K562 (cell line): ENCODE measurements around the gene MSMO1.

Source experiments
- CTCF ChIP-seq, 3 experiments: IDR thresholded peaks in 2 of 3; conservative IDR thresholded peaks in 1 of 3; 2 replicates each; pipeline ENCODE4 v1.5.1; 2011 to 2012; ENCODE audit warnings: low read length in 3 of 3, mild to moderate bottlenecking in 3 of 3, control low read depth in 2 of 3, improper control_type of control experiment in 1 of 3, inconsistent platforms in 1 of 3, low read depth in 1 of 3, mixed read lengths in 1 of 3, moderate library complexity in 1 of 3; ENCODE audit not compliant: insufficient read depth in 2 of 3
- FOXK1 ChIP-seq: sonication (generic); formaldehyde crosslinking; IDR thresholded peaks from 2 replicates; pipeline ENCODE4 v1.8.0; 2022; ENCODE audit warnings: missing genetic modification reagents, mild to moderate bottlenecking, borderline replicate concordance
- KDM1A ChIP-seq, 2 experiments: fragments of 450-650 bp; IDR thresholded peaks; 2 replicates each; pipeline ENCODE4 v1.6.1; 2016; ENCODE audit warnings: mild to moderate bottlenecking in 2 of 2
- POU5F1 ChIP-seq: fragments of 150-350 bp; IDR thresholded peaks from 2 replicates; pipeline ENCODE4 v1.6.1; 2014; ENCODE audit warnings: borderline replicate concordance, low read length, low read depth, mild to moderate bottlenecking; ENCODE audit not compliant: partially characterized antibody
- RNF2 ChIP-seq: sonication (generic); IDR thresholded peaks from 2 replicates; pipeline ENCODE4 v1.6.1; 2016
- THRAP3 ChIP-seq: fragments of 450-650 bp; IDR thresholded peaks from 2 replicates; pipeline ENCODE4 v1.6.1; 2016; ENCODE audit warnings: mild to moderate bottlenecking, inconsistent platforms, borderline replicate concordance
- ZNF398 ChIP-seq: fragments of 250-450 bp; sonication (Bioruptor Pico); IDR thresholded peaks from 2 replicates; pipeline ENCODE4 v1.8.0; 2021; ENCODE audit warnings: moderate library complexity, mild to moderate bottlenecking, inconsistent platforms

GRCh38 chr4:165360041-165360695 is 32.7 kb downstream of the MSMO1 start:
- TF ChIP-seq FOXK1 (CRISPR knock-in tag) (no peak), RNF2 (no peak), CTCF (IDR thresholded peaks at IDR 0.05 in 2 of 3, conservative IDR thresholded peaks at IDR 0.05 in 1 of 3; ENCODE audit: insufficient read depth in 2 of 3, low read depth in 1 of 3, low read length in 3 of 3) (no peak), ZNF398 (CRISPR knock-in tag) (no peak), THRAP3 (no peak), KDM1A (IDR thresholded peaks at IDR 0.05) (no peak), POU5F1 (no peak)
